GM19035 (cell line): Measurements from ENCODE around the gene MCM8.
A peak's percentile ranks its signal among the peaks of the same experiment; 100 is the strongest.

Experiments
- ATAC-seq: cut with Tn5 transposase; IDR thresholded peaks from one replicate; pipeline ENCODE4 v1.9.1; 2021; ENCODE audit not compliant: unreplicated experiment

The MCM8 gene

GRCh38 chr20:5950271-5951031, at the start of gene MCM8, which contains the start of gene TRMT6:
TSS of gene MCM8 (plus strand) at chr20:5950652. CDS start at chr20:5952016, 1,364 bp downstream.
TSS of gene TRMT6 (minus strand) at chr20:5950533. CDS start at chr20:5950405, 128 bp downstream.
- peak; percentile 98 for ATAC-seq

- no peak for ATAC-seq
Measured at GRCh38 chr20:5900908-5901307, 49.5 kb upstream of the MCM8 start.

- ATAC-seq: no peak
Measured at GRCh38 chr20:5908981-5909380, 41.5 kb upstream of the MCM8 start.

GRCh38 chr20:5910186-5910585, 40.3 kb upstream of the MCM8 start:
- no peak for ATAC-seq

GRCh38 chr20:5913166-5913565, 37.3 kb upstream of the MCM8 start:
- ATAC-seq: no peak

GRCh38 chr20:5914859-5915258, 35.6 kb upstream of the MCM8 start:
- no peak for ATAC-seq

- ATAC-seq: no peak
Measured at GRCh38 chr20:5918856-5919625, 31.4 kb upstream of the MCM8 start.

GRCh38 chr20:5919626-5920544, 30.6 kb upstream of the MCM8 start:
- no peak for ATAC-seq

- ATAC-seq: no peak
Measured at GRCh38 chr20:5920581-5920980, 29.9 kb upstream of the MCM8 start.

GRCh38 chr20:5923493-5923892, 27.0 kb upstream of the MCM8 start:
- no peak for ATAC-seq

- ATAC-seq: no peak
Measured at GRCh38 chr20:5925551-5925950, 24.9 kb upstream of the MCM8 start.

GRCh38 chr20:5927749-5928462, 22.5 kb upstream of the MCM8 start:
- ATAC-seq: no peak

- no peak for ATAC-seq
Measured at GRCh38 chr20:5928836-5929715, 21.4 kb upstream of the MCM8 start.

GRCh38 chr20:5931411-5931810, 19.0 kb upstream of the MCM8 start:
- no peak for ATAC-seq

GRCh38 chr20:5932796-5933195, 17.7 kb upstream of the MCM8 start:
- ATAC-seq: no peak

- ATAC-seq: no peak
Measured at GRCh38 chr20:5933802-5934436, 16.5 kb upstream of the MCM8 start.

GRCh38 chr20:5935384-5935783, 15.1 kb upstream of the MCM8 start:
- ATAC-seq: no peak

GRCh38 chr20:5936238-5936637, 14.2 kb upstream of the MCM8 start:
- no peak for ATAC-seq

GRCh38 chr20:5938456-5939029, 11.9 kb upstream of the MCM8 start:
- ATAC-seq: no peak
